Neural cell (in vitro differentiated cells): ENCODE measurements around the gene PEX11A.

Experiments used
- EP300 ChIP-seq: fragments of 450-650 bp; conservative IDR thresholded peaks from 2 replicates; pipeline ENCODE4 v1.6.1; 2014; ENCODE audit warnings: antibody characterized with exemption, mild to moderate bottlenecking, moderate library complexity; ENCODE audit not compliant: poor library complexity, severe bottlenecking
- EZH2 ChIP-seq: fragments of 200-600, 300-800 bp; shearing (Covaris generic), sonication (generic); IDR thresholded peaks from 2 replicates; pipeline ENCODE4 v1.6.1; 2014; ENCODE audit warnings: antibody characterized with exemption, low read length, borderline replicate concordance, mild to moderate bottlenecking; ENCODE audit not compliant: insufficient read depth, poor library complexity, severe bottlenecking
- MXI1 ChIP-seq: fragments of 450-650 bp; conservative IDR thresholded peaks from 2 replicates; pipeline ENCODE4 v1.6.1; 2014; ENCODE audit warnings: antibody characterized with exemption, mild to moderate bottlenecking; ENCODE audit not compliant: poor library complexity, severe bottlenecking
- POLR2AphosphoS5 ChIP-seq: IDR thresholded peaks from 2 replicates; pipeline ENCODE4 v1.6.1; 2012
- RAD21 ChIP-seq: fragments of 450-650 bp; conservative IDR thresholded peaks from 2 replicates; pipeline ENCODE4 v1.6.1; 2014; ENCODE audit warnings: antibody characterized with exemption, mild to moderate bottlenecking, moderate library complexity
- TAF1 ChIP-seq: IDR thresholded peaks from 2 replicates; pipeline ENCODE4 v1.6.1; 2012; ENCODE audit warnings: low read depth
- TF ChIP-seq, protein P1 (sequence below): fragments of 450-650 bp; IDR thresholded peaks from 2 replicates; pipeline ENCODE4 v1.5.1; 2014; ENCODE audit warnings: antibody characterized with exemption, mild to moderate bottlenecking, moderate library complexity; ENCODE audit not compliant: poor library complexity, severe bottlenecking

DNA sequence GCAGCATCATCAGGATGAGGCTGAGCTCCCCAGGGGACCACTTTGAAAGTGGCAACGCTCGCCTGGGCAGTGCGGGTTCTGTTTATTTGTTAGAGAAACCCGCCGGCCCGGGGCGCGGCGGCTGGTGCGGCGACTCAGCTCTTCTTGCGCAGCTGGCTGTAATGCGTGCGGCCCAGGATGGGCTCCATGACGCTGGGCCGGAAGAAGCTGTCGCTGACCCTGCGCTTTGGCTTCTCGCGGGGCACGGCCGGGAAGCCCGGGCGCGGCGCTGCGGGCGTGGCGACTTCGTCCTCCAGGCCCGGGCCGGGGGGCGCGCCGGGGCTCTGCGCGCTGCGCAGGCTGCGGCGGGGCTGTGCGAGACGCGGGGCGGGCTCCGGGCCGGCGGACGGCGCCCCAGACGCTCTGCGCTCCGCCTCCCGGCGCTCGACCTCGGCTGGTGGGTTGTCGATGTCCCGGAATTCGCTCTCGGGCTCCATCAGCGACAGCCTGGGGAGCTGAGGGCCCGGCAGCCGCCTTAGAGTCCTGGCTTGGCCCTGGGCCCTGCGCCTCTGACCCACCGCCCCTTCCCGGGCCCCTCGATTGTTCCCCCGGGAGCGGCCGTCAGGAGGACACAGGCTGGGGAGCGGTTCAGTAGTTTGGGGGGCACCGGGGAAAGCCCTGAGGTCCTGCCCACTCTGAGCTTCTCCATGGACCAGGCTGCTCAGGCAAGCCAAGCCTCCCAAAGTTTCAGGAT, 24.9 kb downstream of the PEX11A start:
- TF ChIP-seq, protein P1, sequence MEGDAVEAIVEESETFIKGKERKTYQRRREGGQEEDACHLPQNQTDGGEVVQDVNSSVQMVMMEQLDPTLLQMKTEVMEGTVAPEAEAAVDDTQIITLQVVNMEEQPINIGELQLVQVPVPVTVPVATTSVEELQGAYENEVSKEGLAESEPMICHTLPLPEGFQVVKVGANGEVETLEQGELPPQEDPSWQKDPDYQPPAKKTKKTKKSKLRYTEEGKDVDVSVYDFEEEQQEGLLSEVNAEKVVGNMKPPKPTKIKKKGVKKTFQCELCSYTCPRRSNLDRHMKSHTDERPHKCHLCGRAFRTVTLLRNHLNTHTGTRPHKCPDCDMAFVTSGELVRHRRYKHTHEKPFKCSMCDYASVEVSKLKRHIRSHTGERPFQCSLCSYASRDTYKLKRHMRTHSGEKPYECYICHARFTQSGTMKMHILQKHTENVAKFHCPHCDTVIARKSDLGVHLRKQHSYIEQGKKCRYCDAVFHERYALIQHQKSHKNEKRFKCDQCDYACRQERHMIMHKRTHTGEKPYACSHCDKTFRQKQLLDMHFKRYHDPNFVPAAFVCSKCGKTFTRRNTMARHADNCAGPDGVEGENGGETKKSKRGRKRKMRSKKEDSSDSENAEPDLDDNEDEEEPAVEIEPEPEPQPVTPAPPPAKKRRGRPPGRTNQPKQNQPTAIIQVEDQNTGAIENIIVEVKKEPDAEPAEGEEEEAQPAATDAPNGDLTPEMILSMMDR, result no peak
- TF ChIP-seq EZH2 (no peak), RAD21 (no peak), POLR2AphosphoS5 (no peak), EP300 (no peak), TAF1 (no peak), MXI1 (no peak)
